Measurements from ENCODE around the gene SEMA6A. TPM values are rescaled to one million over a fixed set of nuclear protein-coding genes. Genes with fewer than 3 reads are reported as not detected.

SEMA6A gene
- total and polyA plus RNA-seq, 9 of the 15 experiments (the other 6 are each of a cell fraction or from before 2014, with no cell fraction given): 0.04 to 0.42 (median 0.18) TPM; not detected in 5

GRCh38 chr5:116524966-116525365 lies 49.7 kb downstream of the SEMA6A start:
- in situ Hi-C loops (cut with MboI) (no loop called here), intact Hi-C loops (cut with micrococcal nuclease) (no loop called here)
- Histone ChIP-seq H3K27me3 (ENCODE audit: control insufficient read depth in 2 of 2, insufficient read depth in 2 of 2, low read length in 2 of 2) (0 out of 5 replicates have a peak, but pooled peaks cover 0 to 4% of the 10 kb centered on the region in 2 experiments), H3K4me2 (ENCODE audit: insufficient read depth, low read length) (no peak overlapping the region), H3K4me1 (replicated peaks in 1 of 2; ENCODE audit: control insufficient read depth in 2 of 2, insufficient read depth in 2 of 2, low read length in 2 of 2) (no peaks in the 10 kb centered on the region), H2AFZ (ENCODE audit: low read depth, low read length) (no peak overlapping the region), H3K79me2 (ENCODE audit: control insufficient read depth, insufficient read depth, low read length) (no peaks in the 10 kb centered on the region), H3K9ac (ENCODE audit: insufficient read depth in 1 of 2, low read depth in 2 of 2, low read length in 2 of 2) (no peak overlapping the region), H3K36me3 (ENCODE audit: control insufficient read depth, insufficient read depth, low read length) (no peaks in the 10 kb centered on the region), H3K4me3 (no peak overlapping the region), H3K9me3 (replicated peaks; ENCODE audit: control insufficient read depth, insufficient read depth, low read depth, low read length) (no peaks in the 10 kb centered on the region), H3K9me1 (ENCODE audit: control insufficient read depth, insufficient read depth, low read length) (no peaks in the 10 kb centered on the region), H3K27ac (ENCODE audit: extremely low read depth, low read depth, low read length) (no peak overlapping the region), H4K20me1 (replicated peaks; ENCODE audit: control insufficient read depth, insufficient read depth, low read length) (no peaks in the 10 kb centered on the region)
- FAIRE-seq: no peak
- WGBS (ENCODE audit: insufficient coverage, low coverage, missing lambda C conversion rate): 0% methylated on average over 2 of the region's 2 CpGs
- no TSS peak for BruUV-seq (replicated peaks)
- DNase-seq (ENCODE audit: extremely low read depth in 1 of 4, low spot score in 3 of 4): no peak
- no peak for ATAC-seq
- CTCF ChIA-PET (ENCODE audit: low intra/inter-chr PET ratio): no interaction called here
- POLR2A ChIA-PET: no interaction called here
- TF ChIP-seq VEZF1 (CRISPR knock-in tag; IDR thresholded peaks at IDR 0.05) (no peak), FOS (IDR thresholded peaks at IDR 0.05; ENCODE audit: extremely low read depth, insufficient read length) (no peak), E2F8 (IDR thresholded peaks at IDR 0.05; ENCODE audit: low read depth, partially characterized antibody) (no peak), MYC (IDR thresholded peaks at IDR 0.05; ENCODE audit: low read depth, low read length) (no peak), MYC (CRISPR knock-in tag; IDR thresholded peaks at IDR 0.05; ENCODE audit: borderline replicate concordance, low read depth) (no peak), ZMIZ1 (IDR thresholded peaks at IDR 0.05; ENCODE audit: low read depth in 2 of 2, low read length in 2 of 2) (no peak), ZFP36 (IDR thresholded peaks at IDR 0.05; ENCODE audit: low read depth, low read length, partially characterized antibody) (no peak), PRMT5 (CRISPR knock-in tag; IDR thresholded peaks at IDR 0.05) (no peak), HDAC1 (IDR thresholded peaks at IDR 0.05) (no peak), CXXC5 (CRISPR knock-in tag; IDR thresholded peaks at IDR 0.05) (no peak), FOXP4 (CRISPR knock-in tag; IDR thresholded peaks at IDR 0.05; ENCODE audit: borderline replicate concordance) (no peak), EZH2 (IDR thresholded peaks at IDR 0.05; ENCODE audit: borderline replicate concordance, low read depth, low read length) (no peak)

Measured in K562 (cell line).